Neuron (in vitro differentiated cells): ENCODE measurements around the gene CCL5.

ENCODE experiments used
- H2AFZ ChIP-seq: one replicate; pipeline ENCODE4 v1.6.1; 2013; ENCODE audit warnings: low read depth, mild to moderate bottlenecking, inconsistent platforms, low read length, moderate library complexity
- H3K27me3 ChIP-seq: one replicate; pipeline ENCODE4 v1.6.1; 2013; ENCODE audit warnings: low read length; ENCODE audit not compliant: insufficient read depth
- H3K36me3 ChIP-seq: one replicate; pipeline ENCODE4 v1.6.1; 2013; ENCODE audit warnings: low read length; ENCODE audit not compliant: insufficient read depth
- H3K4me1 ChIP-seq: one replicate; pipeline ENCODE4 v1.6.1; 2013; ENCODE audit warnings: low read length; ENCODE audit not compliant: insufficient read depth
- H3K4me3 ChIP-seq: 2 replicates; pipeline ENCODE4 v1.5.1; 2013; ENCODE audit warnings: mild to moderate bottlenecking, low read length, moderate library complexity
- H3K9me3 ChIP-seq: one replicate; pipeline ENCODE4 v1.6.1; 2013; ENCODE audit warnings: low read length

Gene CCL5

GRCh38 chr17:35892091-35893035 is 12.2 kb upstream of the CCL5 start:
- Histone ChIP-seq H2AFZ (no peak overlapping the region), H3K27me3 (no peaks in the 10 kb centered on the region), H3K9me3 (no peaks in the 10 kb centered on the region), H3K36me3 (no peaks in the 10 kb centered on the region), H3K4me1 (no peaks in the 10 kb centered on the region), H3K4me3 (no peak overlapping the region)

DNA sequence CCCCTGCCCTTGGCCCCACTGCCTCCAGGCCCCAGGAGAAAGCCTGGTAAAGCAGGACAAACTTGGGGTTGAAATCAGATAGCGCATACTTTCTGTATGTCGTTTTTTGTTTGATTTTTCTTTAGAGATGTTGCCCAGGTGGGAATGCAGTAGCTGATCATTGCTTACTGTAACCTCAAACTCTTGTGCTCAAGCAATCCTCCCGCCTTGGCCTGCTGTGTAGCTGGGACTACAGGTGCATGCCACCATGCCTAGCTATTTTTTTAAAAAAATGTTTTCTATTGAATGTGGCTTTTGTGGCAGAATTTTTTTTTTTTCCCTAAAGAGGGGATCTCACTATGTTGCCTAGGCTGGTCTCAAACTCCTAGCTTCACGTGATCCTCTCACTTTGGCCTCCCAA is 11.1 kb upstream of the CCL5 start:
- Histone ChIP-seq H3K36me3 (no peaks in the 10 kb centered on the region), H3K4me1 (no peaks in the 10 kb centered on the region), H3K27me3 (no peaks in the 10 kb centered on the region), H2AFZ (no peak overlapping the region), H3K4me3 (no peak overlapping the region), H3K9me3 (no peaks in the 10 kb centered on the region)

DNA sequence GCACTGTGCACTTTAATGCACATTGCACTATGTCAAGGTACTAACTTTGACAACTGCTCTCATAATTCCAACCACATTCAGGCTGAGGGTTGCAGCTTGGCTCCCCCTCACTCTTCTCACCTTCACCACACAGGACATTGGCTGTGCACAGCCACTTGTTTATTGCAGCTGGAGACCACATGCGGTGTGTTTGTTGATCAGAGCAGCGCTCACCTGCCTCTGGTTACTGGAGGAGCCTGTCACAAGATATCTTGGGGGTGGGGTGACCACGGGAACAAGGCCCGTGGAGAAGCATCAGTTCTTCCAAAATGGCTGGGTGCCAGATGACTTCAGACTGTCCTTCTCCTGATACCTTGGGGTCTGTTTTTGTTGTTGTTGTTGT is 10.6 kb upstream of the CCL5 start:
- H3K4me1 ChIP-seq: no peaks in the 10 kb centered on the region
- H3K36me3 ChIP-seq: no peaks in the 10 kb centered on the region
- H2AFZ ChIP-seq: no peak overlapping the region
- H3K27me3 ChIP-seq: no peaks in the 10 kb centered on the region
- no peaks in the 10 kb centered on the region for H3K9me3 ChIP-seq
- H3K4me3 ChIP-seq: no peak overlapping the region

GRCh38 chr17:35889818-35890773 is 9.9 kb upstream of the CCL5 start:
- Histone ChIP-seq H3K9me3 (no peaks in the 10 kb centered on the region), H2AFZ (no peak overlapping the region), H3K4me3 (no peak overlapping the region)

DNA sequence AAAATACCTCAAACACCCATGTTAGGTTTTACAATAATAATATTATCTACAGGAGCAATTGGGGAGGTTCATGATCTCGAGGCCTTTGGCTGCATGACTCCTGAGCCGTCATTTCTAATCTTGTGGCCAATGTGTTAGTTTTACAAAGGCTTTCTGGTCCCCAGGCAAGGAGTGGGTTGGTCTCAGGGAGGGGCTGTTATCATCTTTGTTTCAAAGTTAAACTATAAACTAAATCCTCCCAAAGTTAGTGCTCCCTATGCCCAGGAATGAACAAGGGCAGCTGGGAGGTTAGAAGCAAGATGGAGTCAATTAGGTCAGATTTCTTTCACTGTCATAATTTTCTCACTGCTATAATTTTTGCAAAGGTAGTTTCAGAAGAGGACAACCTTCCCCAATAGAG is 9.1 kb upstream of the CCL5 start:
- no peaks in the 10 kb centered on the region for H3K4me1 ChIP-seq
- H3K27me3 ChIP-seq: no peaks in the 10 kb centered on the region
- H3K4me3 ChIP-seq: no peak overlapping the region
- no peak overlapping the region for H2AFZ ChIP-seq
- H3K36me3 ChIP-seq: no peaks in the 10 kb centered on the region
- H3K9me3 ChIP-seq: no peaks in the 10 kb centered on the region

More at GRCh38 chr17:35889818-35890773, 9.9 kb upstream of the CCL5 start:
- Histone ChIP-seq H3K4me1 (no peaks in the 10 kb centered on the region), H3K36me3 (no peaks in the 10 kb centered on the region), H3K27me3 (no peaks in the 10 kb centered on the region)

GRCh38 chr17:35878361-35878760 is 1.8 kb downstream of the CCL5 start:
- no peaks in the 10 kb centered on the region for H3K36me3 ChIP-seq
- H3K27me3 ChIP-seq: no peaks in the 10 kb centered on the region
- no peaks in the 10 kb centered on the region for H3K4me1 ChIP-seq
- H3K9me3 ChIP-seq: no peaks in the 10 kb centered on the region
- H3K4me3 ChIP-seq: no peak overlapping the region
- H2AFZ ChIP-seq: no peak overlapping the region

DNA sequence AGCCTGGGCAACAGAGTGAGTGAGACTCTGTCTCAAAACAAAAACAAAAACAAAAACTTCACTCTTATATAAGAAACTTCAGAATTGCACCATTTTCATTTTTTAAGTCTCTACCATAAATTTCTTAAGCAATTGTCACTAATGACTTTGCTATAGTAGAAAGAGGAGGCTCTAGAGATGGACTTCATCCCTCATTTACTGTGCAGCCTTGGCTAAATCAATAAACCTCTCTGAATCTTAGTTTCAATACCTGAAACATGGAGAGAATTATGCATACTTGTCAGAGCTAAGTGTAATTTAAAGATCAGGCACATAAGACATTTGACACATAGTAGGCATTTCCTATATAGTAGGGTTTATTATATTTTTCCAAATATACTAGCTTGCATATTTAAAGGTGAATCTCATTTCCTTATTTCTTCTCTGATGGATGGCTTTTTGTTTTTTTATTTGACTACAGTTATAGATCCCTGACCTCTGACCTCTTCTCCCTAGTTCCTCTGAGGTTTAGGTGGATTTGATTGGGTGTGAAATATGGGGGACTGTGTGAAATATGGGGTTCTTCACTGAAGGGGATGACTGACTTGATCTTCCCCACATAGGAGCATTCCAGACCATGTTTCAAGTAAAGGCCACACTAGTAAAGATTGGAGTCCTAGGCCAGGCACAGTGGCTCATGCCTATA is 2.7 kb downstream of the CCL5 start:
- H2AFZ ChIP-seq: no peak overlapping the region

GRCh38 chr17:35876534-35876933 is 3.6 kb downstream of the CCL5 start:
- H3K4me1 ChIP-seq: no peaks in the 10 kb centered on the region
- H3K36me3 ChIP-seq: no peaks in the 10 kb centered on the region
- no peaks in the 10 kb centered on the region for H3K9me3 ChIP-seq
- no peaks in the 10 kb centered on the region for H3K27me3 ChIP-seq
- no peak overlapping the region for H2AFZ ChIP-seq
- H3K4me3 ChIP-seq: no peak overlapping the region

More for the DNA sequence above, 2.7 kb downstream of the CCL5 start:
- Histone ChIP-seq H3K27me3 (no peaks in the 10 kb centered on the region), H3K36me3 (no peaks in the 10 kb centered on the region), H3K4me3 (no peak overlapping the region), H3K9me3 (no peaks in the 10 kb centered on the region), H3K4me1 (no peaks in the 10 kb centered on the region)

GRCh38 chr17:35875800-35876139 is 4.4 kb downstream of the CCL5 start:
- Histone ChIP-seq H3K36me3 (no peaks in the 10 kb centered on the region), H3K9me3 (no peaks in the 10 kb centered on the region), H3K4me1 (no peaks in the 10 kb centered on the region), H2AFZ (no peak overlapping the region), H3K4me3 (no peak overlapping the region), H3K27me3 (no peaks in the 10 kb centered on the region)

GRCh38 chr17:35875072-35875799 is 4.9 kb downstream of the CCL5 start:
- no peak overlapping the region for H3K4me3 ChIP-seq
- no peaks in the 10 kb centered on the region for H3K27me3 ChIP-seq
- H2AFZ ChIP-seq: no peak overlapping the region
- H3K36me3 ChIP-seq: no peaks in the 10 kb centered on the region
- H3K4me1 ChIP-seq: no peaks in the 10 kb centered on the region
- H3K9me3 ChIP-seq: no peaks in the 10 kb centered on the region

- Histone ChIP-seq H3K36me3 (no peaks in the 10 kb centered on the region), H3K9me3 (no peaks in the 10 kb centered on the region), H3K4me1 (no peaks in the 10 kb centered on the region), H2AFZ (no peak overlapping the region), H3K27me3 (no peaks in the 10 kb centered on the region), H3K4me3 (no peak overlapping the region)
Measured at GRCh38 chr17:35872196-35872980, 7.8 kb downstream of the CCL5 start.
